ENCODE measurements around the gene CTNND2.

- TF ChIP-seq ZNF174 (tag by site-specific recombination; IDR thresholded peaks at IDR 0.05) (no peak), ZFP3 (tag by site-specific recombination; IDR thresholded peaks at IDR 0.05; ENCODE audit: low read depth) (no peak), CTCF (tag by site-specific recombination; IDR thresholded peaks at IDR 0.05) (no peak), KLF8 (tag by site-specific recombination; IDR thresholded peaks at IDR 0.05) (no peak), ZNF830 (tag by site-specific recombination; IDR thresholded peaks at IDR 0.05; ENCODE audit: low read depth) (no peak), ZNF747 (tag by site-specific recombination; IDR thresholded peaks at IDR 0.05) (no peak), MEIS1 (CRISPR knock-in tag; IDR thresholded peaks at IDR 0.05; ENCODE audit: borderline replicate concordance) (no peak), ZNF335 (tag by site-specific recombination; conservative IDR thresholded peaks at IDR 0.05) (no peak), ZNF121 (tag by site-specific recombination; IDR thresholded peaks at IDR 0.05) (no peak)
These were observed 968.0 kb downstream of the CTNND2 start for GRCh38 chr5:10936081-10936855.
